ENCODE data around the gene NACC2. TPM values are rescaled to one million over a fixed set of nuclear protein-coding genes. Genes with fewer than 3 reads are reported as not detected.
A peak's percentile ranks its signal among the peaks of the same experiment; 100 is the strongest.

NACC2 gene
- total RNA-seq, 6 experiments from 2014 or later: 10.9 to 25.8 (median 13.8) TPM

DNA sequence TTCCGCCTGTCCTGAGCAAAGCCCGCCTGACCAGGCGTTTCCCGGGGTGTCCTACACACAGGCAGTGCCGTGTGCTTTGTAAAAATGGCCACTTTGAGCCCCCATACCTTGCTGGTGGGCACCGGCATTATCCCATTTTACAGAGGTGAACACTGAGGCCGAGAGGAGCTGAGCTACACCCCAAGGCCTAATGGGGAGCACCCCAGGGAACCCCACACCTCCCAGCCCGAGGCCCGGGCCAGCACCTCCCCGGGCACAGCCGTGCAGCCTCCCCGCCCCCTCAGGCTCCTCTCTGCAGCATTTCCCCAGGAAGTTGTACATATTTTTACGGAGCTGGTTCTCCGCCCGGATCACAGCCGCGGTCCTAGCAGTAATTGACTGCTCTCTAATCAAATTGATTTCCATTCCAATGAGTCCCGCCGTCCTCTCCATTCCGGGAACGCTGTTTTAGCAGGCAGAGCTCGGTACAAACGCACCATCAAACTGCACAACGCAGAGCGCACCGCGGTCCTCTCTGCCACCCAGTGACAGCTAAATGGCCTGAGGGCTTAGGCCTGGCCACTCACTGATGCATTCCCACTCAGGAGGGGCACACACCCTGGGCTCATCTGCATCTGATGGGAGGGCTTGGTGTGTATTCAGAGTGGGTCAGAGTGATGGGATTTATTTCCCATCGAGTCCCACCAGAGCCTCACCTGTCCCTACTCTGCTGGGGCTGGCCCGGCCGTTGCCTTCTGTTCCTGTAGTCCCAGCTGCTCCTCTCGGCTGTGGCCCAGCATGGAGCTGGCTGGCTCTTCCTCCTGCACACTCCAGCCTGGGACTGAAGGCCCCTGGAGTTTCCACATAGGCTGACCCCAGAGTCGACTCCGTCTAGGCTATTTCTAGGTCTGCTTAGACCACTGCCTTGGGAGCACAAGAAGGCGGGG lies 97.7 kb downstream of the NACC2 start:
- no peaks in the 10 kb centered on the region for H3K27me3 ChIP-seq
- ATAC-seq (no peak), DNase-seq (no peak)
- no peak overlapping the region for H3K27ac ChIP-seq
- no peaks in the 10 kb centered on the region for H3K9me3 ChIP-seq
- TF ChIP-seq, protein P1, sequence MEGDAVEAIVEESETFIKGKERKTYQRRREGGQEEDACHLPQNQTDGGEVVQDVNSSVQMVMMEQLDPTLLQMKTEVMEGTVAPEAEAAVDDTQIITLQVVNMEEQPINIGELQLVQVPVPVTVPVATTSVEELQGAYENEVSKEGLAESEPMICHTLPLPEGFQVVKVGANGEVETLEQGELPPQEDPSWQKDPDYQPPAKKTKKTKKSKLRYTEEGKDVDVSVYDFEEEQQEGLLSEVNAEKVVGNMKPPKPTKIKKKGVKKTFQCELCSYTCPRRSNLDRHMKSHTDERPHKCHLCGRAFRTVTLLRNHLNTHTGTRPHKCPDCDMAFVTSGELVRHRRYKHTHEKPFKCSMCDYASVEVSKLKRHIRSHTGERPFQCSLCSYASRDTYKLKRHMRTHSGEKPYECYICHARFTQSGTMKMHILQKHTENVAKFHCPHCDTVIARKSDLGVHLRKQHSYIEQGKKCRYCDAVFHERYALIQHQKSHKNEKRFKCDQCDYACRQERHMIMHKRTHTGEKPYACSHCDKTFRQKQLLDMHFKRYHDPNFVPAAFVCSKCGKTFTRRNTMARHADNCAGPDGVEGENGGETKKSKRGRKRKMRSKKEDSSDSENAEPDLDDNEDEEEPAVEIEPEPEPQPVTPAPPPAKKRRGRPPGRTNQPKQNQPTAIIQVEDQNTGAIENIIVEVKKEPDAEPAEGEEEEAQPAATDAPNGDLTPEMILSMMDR (IDR thresholded peaks at IDR 0.05): no peak
- no peak for TF ChIP-seq POLR2A (IDR thresholded peaks at IDR 0.05)
- 58% methylated on average over 10 of the region's 34 CpGs for WGBS (ENCODE audit: insufficient coverage, low coverage, low lambda C conversion rate, missing lambda C conversion rate)
- no peaks in the 10 kb centered on the region for H3K36me3 ChIP-seq
- H3K4me1 ChIP-seq: peaks cover 0 to 36% (median 14%) of the 10 kb centered on the region in 4 donors
- no peak overlapping the region for H3K4me3 ChIP-seq
- intact Hi-C loops (cut with DNase I): no loop called here

DNA sequence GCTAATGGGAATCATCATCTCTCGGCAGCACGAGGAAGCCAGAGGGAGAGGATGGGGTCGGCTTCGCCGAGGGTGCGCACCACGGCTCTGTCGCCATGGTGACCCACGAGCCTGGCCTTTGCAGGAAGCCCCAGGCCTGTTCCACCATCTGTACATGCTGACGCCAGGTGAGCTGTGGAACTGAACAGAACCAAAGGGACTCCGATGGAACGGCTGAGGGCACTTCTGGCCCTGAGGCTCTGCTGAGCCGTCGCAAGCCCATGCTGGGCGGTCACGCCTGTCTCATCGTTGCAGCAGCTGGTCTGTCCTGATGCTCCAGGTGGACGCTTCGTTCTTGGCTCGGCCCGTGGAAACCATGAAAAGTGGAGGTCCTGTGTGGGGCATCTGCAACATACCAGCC lies 99.3 kb downstream of the NACC2 start:
- 95% methylated on average over 6 of the region's 21 CpGs for WGBS (ENCODE audit: insufficient coverage, low coverage, low lambda C conversion rate, missing lambda C conversion rate)
- intact Hi-C loops (cut with DNase I): no loop called here
- Histone ChIP-seq H3K27me3 (no peaks in the 10 kb centered on the region), H3K9me3 (no peaks in the 10 kb centered on the region), H3K4me3 (no peak overlapping the region), H3K4me1 (peaks cover 0 to 43% (median 17%) of the 10 kb centered on the region in 4 donors), H3K36me3 (no peaks in the 10 kb centered on the region), H3K27ac (peak overlapping the region in 2 of 3 donors; percentile 26 to 91)
- no peak for DNase-seq
- TF ChIP-seq, protein P1 (IDR thresholded peaks at IDR 0.05): no peak
- no peak for TF ChIP-seq POLR2A (IDR thresholded peaks at IDR 0.05)
- no peak for ATAC-seq

DNA sequence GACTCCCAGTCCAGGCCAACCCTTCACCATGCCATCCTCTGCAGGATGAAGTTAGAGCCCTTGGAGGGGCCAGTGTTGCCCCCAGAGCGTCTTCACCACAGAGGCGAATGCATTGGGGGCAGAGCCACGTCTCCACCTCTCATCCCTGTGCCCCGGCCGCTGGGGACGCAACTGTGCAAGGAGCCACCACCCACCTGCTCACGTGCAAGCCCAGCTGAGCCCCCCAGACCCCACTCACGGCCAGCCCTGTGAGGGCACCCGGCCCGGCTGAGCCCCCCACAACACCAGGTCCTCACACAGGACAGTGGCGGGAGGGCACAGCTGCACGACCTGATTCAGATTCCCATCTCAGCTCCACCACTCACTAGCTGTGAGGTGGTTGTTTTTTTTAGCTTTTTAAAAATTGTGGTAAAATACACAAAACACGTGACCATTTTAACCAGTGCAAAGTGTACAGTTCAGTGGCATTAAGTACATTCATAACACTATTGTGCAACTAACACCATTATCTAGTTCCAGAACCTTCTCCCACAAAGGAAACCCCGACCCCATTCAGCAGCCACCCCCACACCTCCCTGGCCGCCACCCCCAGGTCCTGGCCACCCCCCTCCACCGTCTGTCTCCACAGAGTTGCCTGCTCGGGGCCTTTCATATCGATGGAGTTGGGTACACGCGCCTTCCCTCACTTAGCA lies 100.4 kb downstream of the NACC2 start:
- Histone ChIP-seq H3K27ac (peak overlapping the region; percentile 72 to 97 (median 91)), H3K36me3 (no peaks in the 10 kb centered on the region), H3K9me3 (no peaks in the 10 kb centered on the region), H3K4me1 (peaks cover 0 to 43% (median 17%) of the 10 kb centered on the region in 4 donors), H3K4me3 (peak overlapping the region in 1 of 3 donors; percentile 13), H3K27me3 (no peaks in the 10 kb centered on the region)
- WGBS (ENCODE audit: insufficient coverage, low coverage, low lambda C conversion rate, missing lambda C conversion rate): 15% methylated on average over 11 of the region's 20 CpGs
- DNase-seq (no peak), ATAC-seq (peak; percentile 1 to 23 (median 8))
- TF ChIP-seq, protein P1 (IDR thresholded peaks at IDR 0.05): no peak
- no peak for TF ChIP-seq POLR2A (IDR thresholded peaks at IDR 0.05)
- intact Hi-C loops (cut with DNase I): no loop called here

DNA sequence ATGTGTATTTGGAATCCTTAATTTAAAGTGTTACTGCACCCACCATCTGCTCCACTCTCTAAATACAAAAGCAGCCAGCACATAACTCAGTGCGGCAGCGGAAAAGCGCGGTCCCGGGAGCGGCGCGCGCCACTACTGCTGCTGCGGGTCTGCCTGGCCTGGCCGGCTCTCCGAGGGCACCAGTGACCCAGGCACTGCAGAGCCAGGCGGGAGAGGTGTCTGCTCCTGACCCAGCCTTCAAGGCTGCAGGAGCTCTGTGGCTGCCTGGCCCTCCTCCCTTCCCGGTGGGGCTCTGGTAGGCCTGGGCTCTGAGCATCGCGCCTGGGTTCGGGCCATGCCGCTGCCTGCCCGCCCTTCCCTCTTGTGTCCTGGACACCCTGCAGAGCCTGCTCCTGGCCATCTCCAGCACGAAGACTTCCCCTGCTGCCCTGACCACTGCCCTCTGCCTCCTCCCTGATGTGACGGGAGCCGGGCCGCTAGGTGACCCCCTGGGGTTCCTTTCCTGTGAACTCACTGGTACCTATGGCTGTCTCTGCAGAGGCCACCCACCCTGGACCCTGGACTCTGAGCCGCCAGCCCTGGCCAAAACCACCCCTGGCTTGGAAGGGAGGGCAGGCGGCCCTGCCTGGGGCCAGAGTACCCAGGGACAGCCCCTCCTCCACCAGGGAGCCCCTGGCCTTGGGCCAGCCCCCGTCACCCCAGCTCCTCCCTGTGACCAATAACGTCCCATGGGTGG lies 101.2 kb downstream of the NACC2 start:
- Histone ChIP-seq H3K27me3 (no peaks in the 10 kb centered on the region), H3K4me1 (peaks cover 0 to 43% (median 17%) of the 10 kb centered on the region in 4 donors), H3K4me3 (peak overlapping the region in 1 of 3 donors; percentile 35), H3K27ac (peak overlapping the region; percentile 72 to 97 (median 91)), H3K9me3 (no peaks in the 10 kb centered on the region), H3K36me3 (no peaks in the 10 kb centered on the region)
- ATAC-seq (peak; percentile 52 to 82 (median 76)), DNase-seq (peak; percentile 85 to 96 (median 96))
- TF ChIP-seq POLR2A (IDR thresholded peaks at IDR 0.05): no peak
- intact Hi-C loops (cut with DNase I): no loop called here
- WGBS (ENCODE audit: insufficient coverage, low coverage, low lambda C conversion rate, missing lambda C conversion rate): 29% methylated on average over 7 of the region's 27 CpGs

Data from right lobe of liver (tissue), 6 donors.